Right forelimb (tissue), 1 donor: ENCODE results near the gene HPCAL4.

Source experiments
- DNase-seq: peaks from one replicate; pipeline ENCODE4 v3.0.0-alpha.2; 2018

Gene HPCAL4

GRCh38 chr1:39700348-39700747 lies 9.1 kb upstream of the HPCAL4 start:
- no peak for DNase-seq

GRCh38 chr1:39699419-39699818 lies 8.2 kb upstream of the HPCAL4 start:
- DNase-seq = no peak

GRCh38 chr1:39698568-39698967 lies 7.3 kb upstream of the HPCAL4 start:
- no peak for DNase-seq

GRCh38 chr1:39696448-39696847 lies 5.2 kb upstream of the HPCAL4 start:
- no peak for DNase-seq

GRCh38 chr1:39695016-39695415 lies 3.8 kb upstream of the HPCAL4 start:
- no peak for DNase-seq

GRCh38 chr1:39694026-39694425 lies 2.8 kb upstream of the HPCAL4 start:
- no peak for DNase-seq

- no peak for DNase-seq
These were observed 1.2 kb upstream of the HPCAL4 start for GRCh38 chr1:39692152-39693074.

GRCh38 chr1:39690794-39691382 lies 345 bp downstream of the HPCAL4 start:
- no peak for DNase-seq

- DNase-seq = no peak
These were observed 1.0 kb downstream of the HPCAL4 start for GRCh38 chr1:39690225-39690624.

- no peak for DNase-seq
These were observed 1.6 kb downstream of the HPCAL4 start for GRCh38 chr1:39689635-39690034.

- DNase-seq = no peak
These were observed 2.0 kb downstream of the HPCAL4 start for GRCh38 chr1:39689214-39689613.

GRCh38 chr1:39688706-39689105 lies 2.5 kb downstream of the HPCAL4 start:
- no peak for DNase-seq

- DNase-seq = no peak
These were observed 4.0 kb downstream of the HPCAL4 start for GRCh38 chr1:39687243-39687642.

GRCh38 chr1:39685071-39685470 lies 6.2 kb downstream of the HPCAL4 start:
- no peak for DNase-seq

GRCh38 chr1:39684313-39684664 lies 6.9 kb downstream of the HPCAL4 start:
- no peak for DNase-seq

- DNase-seq = no peak
These were observed 7.5 kb downstream of the HPCAL4 start for GRCh38 chr1:39683591-39684312.

GRCh38 chr1:39681999-39682398 lies 9.2 kb downstream of the HPCAL4 start:
- DNase-seq = no peak

- no peak for DNase-seq
These were observed 9.9 kb downstream of the HPCAL4 start for GRCh38 chr1:39681294-39681693.

GRCh38 chr1:39680751-39681150 lies 10.5 kb downstream of the HPCAL4 start:
- no peak for DNase-seq

- DNase-seq = no peak
These were observed 11.4 kb downstream of the HPCAL4 start for GRCh38 chr1:39679821-39680220.

- no peak for DNase-seq
These were observed 12.3 kb downstream of the HPCAL4 start for GRCh38 chr1:39678889-39679288.

GRCh38 chr1:39677645-39678044 lies 13.6 kb downstream of the HPCAL4 start:
- no peak for DNase-seq

GRCh38 chr1:39676948-39677548 lies 14.2 kb downstream of the HPCAL4 start:
- no peak for DNase-seq
